CD4-positive, alpha-beta memory T cell (primary cell): Measurements from ENCODE around the gene NR5A2. TPM values are rescaled to one million over a fixed set of nuclear protein-coding genes. Genes with fewer than 3 reads are reported as not detected.
"Not testable (repeated sequence)": the region's sequence is repeated elsewhere in the genome, so short reads cannot be mapped to it uniquely, and the experiment has no call there.

Experiments used
- CTCF ChIA-PET: fragments of 350-600 bp; sonication (Branson Sonifier 250); formaldehyde crosslinking; loops from one replicate; lab custom pipeline; 2021; ENCODE audit warnings: inconsistent platforms; ENCODE audit not compliant: partially characterized antibody; lab: Charles Lee
- POLR2A ChIA-PET: fragments of 350-600 bp; sonication (Branson Sonifier 250); formaldehyde crosslinking; loops from one replicate; lab custom pipeline; 2021; ENCODE audit not compliant: partially characterized antibody; lab: Charles Lee
- DNase-seq, 5 donors: peaks; one replicate each; pipeline versions ENCODE4 v3.0.0 to v3.0.0-alpha.2; 2020 to 2022; ENCODE audit warnings: mixed read lengths in 1 of 5
- H3K27ac ChIP-seq: one replicate; pipeline ENCODE4 v1.7.0; 2013; ENCODE audit warnings: low read depth, low read length
- H3K27me3 ChIP-seq: 2 replicates; pipeline ENCODE4 v1.7.0; 2013; ENCODE audit warnings: mild to moderate bottlenecking, low read length, moderate library complexity; ENCODE audit not compliant: insufficient read depth
- H3K36me3 ChIP-seq: 2 replicates; pipeline ENCODE4 v1.7.0; 2013; ENCODE audit warnings: mild to moderate bottlenecking, low read length, moderate library complexity; ENCODE audit not compliant: insufficient read depth
- H3K4me1 ChIP-seq: 2 replicates; pipeline ENCODE4 v1.7.0; 2013; ENCODE audit warnings: mild to moderate bottlenecking, low read length, moderate library complexity; ENCODE audit not compliant: insufficient read depth
- H3K4me3 ChIP-seq, 2 donors: one replicate each; pipeline ENCODE4 v1.7.0; 2013; ENCODE audit warnings: low read length in 2 of 2, mild to moderate bottlenecking in 1 of 2
- H3K9me3 ChIP-seq, 2 donors: one replicate each; pipeline ENCODE4 v1.7.0; 2013; ENCODE audit warnings: low read length in 2 of 2, control low read depth in 1 of 2; ENCODE audit not compliant: control insufficient read depth in 1 of 2
- H3K27ac Mint-ChIP-seq, 7 donors: one replicate each; pipeline ENCODE4 v1.8.0; 2020 to 2021; ENCODE audit warnings: mixed read lengths in 7 of 7, mild to moderate bottlenecking in 6 of 7, inconsistent platforms in 3 of 7, moderate library complexity in 3 of 7
- H3K27me3 Mint-ChIP-seq, 2 donors: one replicate each; pipeline ENCODE4 v1.8.0; 2020 to 2021; ENCODE audit warnings: mixed read lengths in 2 of 2
- H3K36me3 Mint-ChIP-seq, 2 donors: one replicate each; pipeline ENCODE4 v1.8.0; 2020 to 2021; ENCODE audit warnings: mixed read lengths in 2 of 2, inconsistent platforms in 1 of 2, mild to moderate bottlenecking in 1 of 2
- H3K4me1 Mint-ChIP-seq, 4 donors: one replicate each; pipeline ENCODE4 v1.8.0; 2020 to 2021; ENCODE audit warnings: mixed read lengths in 4 of 4, mild to moderate bottlenecking in 1 of 4
- H3K4me3 Mint-ChIP-seq, 8 donors: one replicate each; pipeline ENCODE4 v1.8.0; 2020 to 2021; ENCODE audit warnings: mixed read lengths in 8 of 8, mild to moderate bottlenecking in 7 of 8, moderate library complexity in 6 of 8, inconsistent platforms in 3 of 8
- H3K9me3 Mint-ChIP-seq, 8 donors: one replicate each; pipeline ENCODE4 v1.8.0; 2020 to 2021; ENCODE audit warnings: mixed read lengths in 8 of 8, mild to moderate bottlenecking in 5 of 8, inconsistent platforms in 3 of 8, moderate library complexity in 1 of 8
- intact Hi-C: fragments of 100-400 bp; cut with micrococcal nuclease; formaldehyde crosslinking; loops from one replicate; pipeline ENCODE4 v1.15.1; 2023
- polyA plus RNA-seq, 2 donors: library from polyadenylated mRNA; unstranded; fragments of 300-500 nt; fragmentation: Illumina TruSeq; gene quantifications; one replicate each; pipeline ENCODE4 v1.2.3, GENCODE V29; 2021
- total RNA-seq, 2 experiments: library from RNA; stranded (reverse); gene quantifications; one replicate each; pipeline ENCODE4 v1.2.3, GENCODE V29; 2021

NR5A2 gene
- total and polyA plus RNA-seq, 4 experiments from 2014 or later = not detected

DNA sequence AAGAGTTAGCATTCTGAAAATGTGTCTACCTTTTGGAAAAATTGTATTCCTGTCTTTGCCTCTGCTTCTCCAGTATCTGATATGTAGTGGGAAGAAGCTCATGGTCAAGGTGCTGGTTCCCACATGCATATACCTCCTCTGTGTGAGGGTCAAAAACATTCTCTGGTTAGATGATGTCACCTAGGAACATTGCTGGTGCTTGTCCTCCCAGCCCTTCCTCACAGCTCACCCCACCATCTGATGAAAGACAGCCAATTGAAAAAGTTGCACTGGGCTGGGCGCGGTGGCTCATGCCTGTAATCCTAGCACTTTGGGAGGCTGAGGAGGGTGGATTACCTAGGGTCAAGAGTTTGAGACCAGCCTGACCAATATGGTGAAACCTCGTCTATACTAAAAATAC is 154.4 kb downstream of the NR5A2 start:
- Histone ChIP-seq H3K4me1 (peaks cover 8% of the 10 kb centered on the region), H3K27ac (no peak overlapping the region), H3K36me3 (no peaks in the 10 kb centered on the region), H3K4me3 (no peak overlapping the region), H3K27me3 (no peaks in the 10 kb centered on the region), H3K9me3 (no peaks in the 10 kb centered on the region)
- Mint-ChIP-seq H3K27ac (no peak overlapping the region), H3K36me3 (no peaks in the 10 kb centered on the region), H3K4me3 (no peak overlapping the region), H3K27me3 (peaks cover 6 to 18% of the 10 kb centered on the region in 2 donors), H3K4me1 (peaks cover 0 to 14% (median 4%) of the 10 kb centered on the region in 4 donors), H3K9me3 (peaks cover 0 to 4% (median 0%) of the 10 kb centered on the region in 8 donors)
- no peak for DNase-seq
- ChIA-PET CTCF (interaction anchor here (0.8 to 1.5 kb wide), 2 partner anchors 21 to 43 kb away, joined by 3 to 4 read pairs; no protein-coding TSS in a partner anchor), POLR2A (no interaction called here)
- intact Hi-C loops = no loop called here

DNA sequence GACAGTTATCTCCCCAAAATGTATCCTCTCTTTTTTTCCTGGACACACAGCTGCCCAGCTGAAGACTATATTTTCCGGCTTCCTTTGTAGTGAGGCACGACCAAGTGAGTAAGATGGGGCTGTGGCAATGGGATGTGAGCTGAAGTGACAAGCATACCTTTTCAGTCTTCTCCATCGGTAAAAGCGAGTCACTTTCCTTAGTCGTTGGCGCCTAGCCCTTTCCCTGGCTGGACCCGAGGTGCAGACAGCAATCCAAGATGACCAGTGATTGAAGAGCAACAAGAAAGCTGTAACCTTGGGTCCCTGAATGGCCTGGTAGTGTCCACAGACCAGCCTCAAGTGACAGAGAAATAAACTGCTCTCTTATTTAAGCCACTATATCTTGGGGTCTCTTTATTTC is 155.2 kb downstream of the NR5A2 start:
- Mint-ChIP-seq H3K4me1 (peaks cover 0 to 14% (median 4%) of the 10 kb centered on the region in 4 donors), H3K36me3 (no peaks in the 10 kb centered on the region), H3K4me3 (no peak overlapping the region), H3K27me3 (peaks cover 6 to 18% of the 10 kb centered on the region in 2 donors), H3K9me3 (peaks cover 0 to 4% (median 0%) of the 10 kb centered on the region in 8 donors), H3K27ac (no peak overlapping the region)
- H3K4me1 ChIP-seq = peaks cover 8% of the 10 kb centered on the region
- DNase-seq = no peak
- ChIA-PET CTCF (interaction anchor here (1.0 kb wide), 1 partner anchor 9 kb away, joined by 3 read pairs; no protein-coding TSS in a partner anchor), POLR2A (interaction anchor here (1.2 kb wide), 1 partner anchor 29 kb away, joined by 3 read pairs; no protein-coding TSS in a partner anchor)
- intact Hi-C loops = no loop called here
- H3K4me3 ChIP-seq = no peak overlapping the region
- H3K27me3 ChIP-seq = no peaks in the 10 kb centered on the region
- no peaks in the 10 kb centered on the region for H3K36me3 ChIP-seq
- H3K9me3 ChIP-seq = no peaks in the 10 kb centered on the region
- H3K27ac ChIP-seq = no peak overlapping the region

DNA sequence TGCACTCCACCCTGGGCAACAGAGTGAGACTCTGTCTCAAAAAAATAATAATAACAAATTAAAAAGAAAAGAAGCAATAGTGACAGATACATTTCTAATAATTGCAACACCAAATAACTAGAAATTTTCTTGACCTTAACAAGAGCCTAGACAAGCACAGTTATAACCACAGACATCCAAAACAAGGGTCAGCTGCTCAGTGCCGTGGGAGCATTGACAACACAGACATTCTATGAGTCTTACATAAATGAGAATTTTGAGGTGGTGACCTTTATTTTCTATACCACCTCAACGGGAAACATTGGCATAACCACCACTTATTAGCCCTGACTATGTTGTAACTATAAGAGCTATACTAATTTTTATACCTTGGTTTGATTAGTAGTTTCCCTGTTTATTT is 156.1 kb downstream of the NR5A2 start:
- no peak overlapping the region for H3K27ac Mint-ChIP-seq

DNA sequence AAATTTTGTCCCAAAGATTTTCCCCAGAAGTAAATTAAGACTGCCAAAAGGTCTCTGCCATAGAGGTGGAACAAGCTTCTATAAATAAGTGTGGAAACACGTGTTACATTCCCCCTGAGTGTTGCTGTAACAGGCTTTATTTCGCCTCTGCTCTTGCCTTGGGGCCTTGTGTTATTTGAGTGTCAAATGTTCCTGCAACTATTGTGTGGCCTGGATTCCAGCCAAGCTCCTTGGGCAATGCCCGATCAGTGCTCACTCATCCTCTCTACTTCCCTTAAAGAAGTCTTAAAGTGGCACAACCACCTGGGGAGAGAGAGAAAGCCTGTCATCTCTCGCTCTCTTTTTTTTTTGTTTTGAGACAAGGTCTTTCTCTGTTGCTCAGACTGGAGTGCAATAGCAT is 156.7 kb downstream of the NR5A2 start:
- Histone ChIP-seq H3K27me3 (no peaks in the 10 kb centered on the region), H3K9me3 (no peaks in the 10 kb centered on the region), H3K4me1 (peaks cover 8% of the 10 kb centered on the region), H3K36me3 (no peaks in the 10 kb centered on the region), H3K27ac (no peak overlapping the region), H3K4me3 (no peak overlapping the region)
- ChIA-PET POLR2A (no interaction called here), CTCF (interaction anchor here (0.6 kb wide), 1 partner anchor 45 kb away, joined by 3 read pairs; no protein-coding TSS in a partner anchor)
- no peak for DNase-seq
- H3K36me3 Mint-ChIP-seq = no peaks in the 10 kb centered on the region
- peaks cover 0 to 14% (median 4%) of the 10 kb centered on the region in 4 donors for H3K4me1 Mint-ChIP-seq
- peaks cover 0 to 4% (median 1%) of the 10 kb centered on the region in 8 donors for H3K9me3 Mint-ChIP-seq
- no peak overlapping the region for H3K4me3 Mint-ChIP-seq
- intact Hi-C loops = no loop called here
- no peak overlapping the region for H3K27ac Mint-ChIP-seq
- peaks cover 6 to 16% of the 10 kb centered on the region in 2 donors for H3K27me3 Mint-ChIP-seq

More for the DNA sequence above, 156.1 kb downstream of the NR5A2 start:
- Mint-ChIP-seq H3K9me3 (peaks cover 0 to 4% (median under 1%) of the 10 kb centered on the region in 8 donors), H3K36me3 (no peaks in the 10 kb centered on the region), H3K4me3 (no peak overlapping the region), H3K27me3 (peaks cover 6 to 16% of the 10 kb centered on the region in 2 donors), H3K4me1 (peaks cover 0 to 14% (median 4%) of the 10 kb centered on the region in 4 donors)
- CTCF ChIA-PET = interaction anchor here (0.6 kb wide), 1 partner anchor 44 kb away, joined by 3 read pairs; no protein-coding TSS in a partner anchor
- intact Hi-C loops = no loop called here
- no peak overlapping the region for H3K27ac ChIP-seq
- DNase-seq = no peak
- POLR2A ChIA-PET = interaction anchor here (1.2 kb wide), 1 partner anchor 30 kb away, joined by 3 read pairs; no protein-coding TSS in a partner anchor
- peaks cover 8% of the 10 kb centered on the region for H3K4me1 ChIP-seq
- no peaks in the 10 kb centered on the region for H3K9me3 ChIP-seq
- no peak overlapping the region for H3K4me3 ChIP-seq
- no peaks in the 10 kb centered on the region for H3K27me3 ChIP-seq
- H3K36me3 ChIP-seq = no peaks in the 10 kb centered on the region

DNA sequence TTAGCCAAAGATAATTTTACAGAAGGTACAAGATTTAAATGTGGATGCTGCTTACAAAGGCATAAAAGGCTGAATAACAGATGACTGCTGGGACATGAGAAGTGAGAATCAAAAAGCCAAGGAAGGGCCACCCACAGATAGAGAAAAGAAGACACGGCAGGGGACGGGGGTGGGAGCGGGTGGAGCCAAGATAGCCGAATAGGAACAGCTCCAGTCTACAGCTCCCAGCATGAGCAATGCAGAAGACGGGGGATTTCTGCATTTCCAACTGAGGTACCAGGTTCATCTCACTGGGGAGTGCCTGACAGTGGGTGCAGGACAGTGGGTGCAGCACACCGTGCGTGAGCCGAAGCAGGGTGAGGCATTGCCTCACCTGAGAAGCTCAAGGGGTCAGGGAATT is 157.7 kb downstream of the NR5A2 start:
- intact Hi-C loops, H3K4me1 ChIP-seq, DNase-seq, H3K36me3 Mint-ChIP-seq, H3K27ac ChIP-seq, H3K27me3 ChIP-seq, H3K9me3 Mint-ChIP-seq, H3K27ac Mint-ChIP-seq, H3K4me3 Mint-ChIP-seq, H3K4me3 ChIP-seq, CTCF ChIA-PET, H3K9me3 ChIP-seq, H3K36me3 ChIP-seq: not testable (repeated sequence)
- Mint-ChIP-seq H3K4me1 (peaks cover 0 to 14% (median 4%) of the 10 kb centered on the region in 4 donors), H3K27me3 (peaks cover 5 to 13% of the 10 kb centered on the region in 2 donors)
- POLR2A ChIA-PET = interaction anchor here (1.4 kb wide), 1 partner anchor 31 kb away, joined by 3 read pairs; no protein-coding TSS in a partner anchor

DNA sequence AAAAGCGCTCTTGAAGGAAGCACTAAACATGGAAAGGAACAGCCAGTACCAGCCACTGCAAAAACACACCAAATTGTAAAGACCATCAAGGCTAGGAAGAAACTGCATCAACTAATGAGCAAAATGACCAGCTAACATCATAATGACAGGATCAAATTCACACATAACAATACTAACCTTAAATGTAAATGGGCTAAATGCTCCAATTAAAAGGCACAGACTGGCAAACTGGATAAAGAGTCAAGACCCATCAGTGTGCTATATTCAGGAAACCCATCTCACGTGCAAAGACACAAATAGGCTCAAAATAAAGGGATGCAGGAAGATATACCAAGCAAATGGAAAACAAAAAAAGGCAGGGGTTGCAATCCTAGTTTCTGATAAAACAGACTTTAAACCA is 159.8 kb downstream of the NR5A2 start:
- CTCF ChIA-PET, H3K9me3 Mint-ChIP-seq, DNase-seq: not testable (repeated sequence)

DNA sequence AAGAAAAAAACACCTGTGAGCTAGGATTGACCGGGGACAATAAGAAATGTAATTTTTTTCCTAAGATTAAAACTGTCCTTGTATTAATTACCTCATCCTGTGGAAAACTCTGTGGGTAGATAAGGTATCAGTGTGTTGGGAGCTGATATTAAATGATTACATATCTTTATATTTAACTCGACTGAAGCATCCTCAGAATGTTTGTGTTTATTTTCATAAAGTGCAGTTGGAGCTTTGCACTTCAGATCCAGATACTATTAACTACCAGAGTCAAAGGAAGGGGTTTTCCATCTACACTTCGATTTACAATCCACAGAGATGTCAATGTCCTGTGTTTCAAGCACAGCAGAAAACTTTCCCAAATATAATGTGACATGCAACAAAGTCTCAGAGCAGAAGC is 164.5 kb downstream of the NR5A2 start:
- H3K27ac Mint-ChIP-seq = no peak overlapping the region
- Histone ChIP-seq H3K27ac (no peak overlapping the region), H3K4me1 (no peaks in the 10 kb centered on the region), H3K4me3 (no peak overlapping the region), H3K27me3 (no peaks in the 10 kb centered on the region), H3K36me3 (no peaks in the 10 kb centered on the region), H3K9me3 (no peaks in the 10 kb centered on the region)
- no peaks in the 10 kb centered on the region for H3K36me3 Mint-ChIP-seq
- H3K4me1 Mint-ChIP-seq = no peaks in the 10 kb centered on the region
- POLR2A ChIA-PET = no interaction called here
- CTCF ChIA-PET = interaction anchor here (0.8 kb wide), 1 partner anchor 9 kb away, joined by 3 read pairs; no protein-coding TSS in a partner anchor
- no peak for DNase-seq
- intact Hi-C loops = no loop called here
- H3K4me3 Mint-ChIP-seq = no peak overlapping the region
- H3K27me3 Mint-ChIP-seq = peaks cover 0 to 2% of the 10 kb centered on the region in 2 donors
- peaks cover 0 to 2% (median 0%) of the 10 kb centered on the region in 8 donors for H3K9me3 Mint-ChIP-seq

More for the DNA sequence above, 159.8 kb downstream of the NR5A2 start:
- H3K4me3 Mint-ChIP-seq, H3K9me3 ChIP-seq, H3K27me3 Mint-ChIP-seq, H3K36me3 ChIP-seq, POLR2A ChIA-PET, intact Hi-C loops, H3K36me3 Mint-ChIP-seq, H3K4me3 ChIP-seq, H3K27ac ChIP-seq, H3K27me3 ChIP-seq, H3K4me1 ChIP-seq, H3K27ac Mint-ChIP-seq: not testable (repeated sequence)
- peaks cover 0 to 14% (median 4%) of the 10 kb centered on the region in 4 donors for H3K4me1 Mint-ChIP-seq
